Keratinocyte (primary cell): ENCODE data around the gene HPCAL1.

ENCODE experiments used
- CTCF ChIP-seq, 3 experiments: IDR thresholded peaks in 1 of 3; conservative IDR thresholded peaks in 1 of 3; optimal IDR thresholded peaks in 1 of 3; 2 replicates in 2 of 3; 3 replicates in 1 of 3; pipeline versions ENCODE3 to v1.5.1; 2011; ENCODE audit warnings: low read length in 3 of 3, mild to moderate bottlenecking in 3 of 3, moderate library complexity in 2 of 3, control low read depth in 1 of 3, inconsistent platforms in 1 of 3; ENCODE audit not compliant: insufficient read depth in 2 of 3; ENCODE audit errors: extremely low read depth in 1 of 3
- EZH2 ChIP-seq: IDR thresholded peaks from one replicate; pipeline ENCODE4 v1.6.1; 2012; ENCODE audit warnings: inconsistent platforms, mild to moderate bottlenecking, low read length, moderate library complexity

GRCh38 chr2:10400568-10400977, 97.9 kb downstream of the HPCAL1 start:
- TF ChIP-seq CTCF (optimal IDR thresholded peaks at IDR 0.05 in 1 of 3, IDR thresholded peaks at IDR 0.05 in 1 of 3, conservative IDR thresholded peaks at IDR 0.05 in 1 of 3; ENCODE audit: extremely low read depth in 1 of 3, insufficient read depth in 2 of 3, low read length in 3 of 3) (no peak), EZH2 (no peak)
